ENCODE results near the gene MAMDC2. TPM values are rescaled to one million over a fixed set of nuclear protein-coding genes. Genes with fewer than 3 reads are reported as not detected.

The MAMDC2 gene
- total and polyA plus RNA-seq, 9 donors = 24.6 to 96.6 (median 69.5) TPM

GRCh38 chr9:70040376-70040903, 3.2 kb upstream of the MAMDC2 start:
- no peak for TF ChIP-seq EP300 (IDR thresholded peaks at IDR 0.05)
- no peak for TF ChIP-seq POLR2A (IDR thresholded peaks at IDR 0.05)
- TF ChIP-seq, protein P1, sequence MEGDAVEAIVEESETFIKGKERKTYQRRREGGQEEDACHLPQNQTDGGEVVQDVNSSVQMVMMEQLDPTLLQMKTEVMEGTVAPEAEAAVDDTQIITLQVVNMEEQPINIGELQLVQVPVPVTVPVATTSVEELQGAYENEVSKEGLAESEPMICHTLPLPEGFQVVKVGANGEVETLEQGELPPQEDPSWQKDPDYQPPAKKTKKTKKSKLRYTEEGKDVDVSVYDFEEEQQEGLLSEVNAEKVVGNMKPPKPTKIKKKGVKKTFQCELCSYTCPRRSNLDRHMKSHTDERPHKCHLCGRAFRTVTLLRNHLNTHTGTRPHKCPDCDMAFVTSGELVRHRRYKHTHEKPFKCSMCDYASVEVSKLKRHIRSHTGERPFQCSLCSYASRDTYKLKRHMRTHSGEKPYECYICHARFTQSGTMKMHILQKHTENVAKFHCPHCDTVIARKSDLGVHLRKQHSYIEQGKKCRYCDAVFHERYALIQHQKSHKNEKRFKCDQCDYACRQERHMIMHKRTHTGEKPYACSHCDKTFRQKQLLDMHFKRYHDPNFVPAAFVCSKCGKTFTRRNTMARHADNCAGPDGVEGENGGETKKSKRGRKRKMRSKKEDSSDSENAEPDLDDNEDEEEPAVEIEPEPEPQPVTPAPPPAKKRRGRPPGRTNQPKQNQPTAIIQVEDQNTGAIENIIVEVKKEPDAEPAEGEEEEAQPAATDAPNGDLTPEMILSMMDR (IDR thresholded peaks at IDR 0.05) = no peak
- 63 to 66% (median 65%) methylated on average over 3 of the region's 3 CpGs for WGBS, 3 donors

GRCh38 chr9:70042461-70043215, 1.0 kb upstream of the MAMDC2 start:
- TF ChIP-seq, protein P1 (IDR thresholded peaks at IDR 0.05) = no peak
- no peak for TF ChIP-seq EP300 (IDR thresholded peaks at IDR 0.05)
- no peak for TF ChIP-seq POLR2A (IDR thresholded peaks at IDR 0.05)
- H3K27ac ChIP-seq = peak overlapping the region; percentile 79 to 83
- 85 to 92% (median 91%) methylated on average over 15 of the region's 15 CpGs for WGBS, 3 donors
- no peaks in the 10 kb centered on the region for H3K36me3 ChIP-seq
- H3K4me1 ChIP-seq (ENCODE audit: insufficient read depth) = peaks cover 7% of the 10 kb centered on the region
- DNase-seq = no peak
- H3K27me3 ChIP-seq = no peaks in the 10 kb centered on the region
- no peaks in the 10 kb centered on the region for H3K9me3 ChIP-seq
- intact Hi-C loops (cut with DNase I) = loop anchor here in 3 of 4 donors (5.0 to 10.0 kb wide), 5 partner anchors 45 to 72 kb away; no protein-coding TSS in a partner anchor
- peak overlapping the region; percentile 80 for H3K4me3 ChIP-seq

More at GRCh38 chr9:70040376-70040903, 3.2 kb upstream of the MAMDC2 start:
- H3K4me3 ChIP-seq = no peak overlapping the region
- H3K36me3 ChIP-seq = no peaks in the 10 kb centered on the region
- H3K27ac ChIP-seq = no peak overlapping the region
- no peak for DNase-seq
- intact Hi-C loops (cut with DNase I) = loop anchor here in 3 of 4 donors (5.0 to 10.0 kb wide), 5 partner anchors 43 to 74 kb away; no protein-coding TSS in a partner anchor
- H3K9me3 ChIP-seq = no peaks in the 10 kb centered on the region
- H3K4me1 ChIP-seq (ENCODE audit: insufficient read depth) = peaks cover 2% of the 10 kb centered on the region
- no peaks in the 10 kb centered on the region for H3K27me3 ChIP-seq

DNA sequence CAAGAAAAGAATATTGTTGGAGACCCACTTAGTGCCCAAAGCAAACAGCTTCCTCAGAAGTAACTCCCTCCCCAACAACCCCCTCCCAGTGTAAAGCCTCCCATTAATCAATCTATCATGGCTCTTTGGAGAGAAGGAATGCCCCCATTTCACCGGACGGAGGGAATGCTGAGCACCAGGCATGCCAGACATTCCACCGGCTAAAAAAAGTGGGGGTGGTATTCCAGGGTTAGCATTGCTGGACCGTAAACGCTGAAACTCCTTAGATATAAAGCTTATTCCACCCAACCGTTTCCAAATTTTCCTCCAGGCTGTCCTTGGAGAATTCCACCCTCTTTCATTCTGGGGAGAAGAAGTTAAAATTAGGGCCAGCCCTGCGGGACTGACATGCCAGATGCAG, 363 bp upstream of the MAMDC2 start:
- intact Hi-C loops (cut with DNase I) = loop anchor here in 3 of 4 donors (5.0 to 10.0 kb wide), 5 partner anchors 46 to 72 kb away; no protein-coding TSS in a partner anchor
- H3K27me3 ChIP-seq = no peaks in the 10 kb centered on the region
- TF ChIP-seq EP300 (IDR thresholded peaks at IDR 0.05) (no peak), POLR2A (IDR thresholded peaks at IDR 0.05) (no peak)
- TF ChIP-seq, protein P1 (IDR thresholded peaks at IDR 0.05) = no peak
- WGBS, 3 donors = 1 to 15% (median 5%) methylated on average over 7 of the region's 7 CpGs
- peak overlapping the region; percentile 80 for H3K4me3 ChIP-seq
- DNase-seq = no peak
- H3K36me3 ChIP-seq = no peaks in the 10 kb centered on the region
- peak overlapping the region; percentile 79 to 83 for H3K27ac ChIP-seq
- peaks cover 7% of the 10 kb centered on the region for H3K4me1 ChIP-seq (ENCODE audit: insufficient read depth)
- no peaks in the 10 kb centered on the region for H3K9me3 ChIP-seq

DNA sequence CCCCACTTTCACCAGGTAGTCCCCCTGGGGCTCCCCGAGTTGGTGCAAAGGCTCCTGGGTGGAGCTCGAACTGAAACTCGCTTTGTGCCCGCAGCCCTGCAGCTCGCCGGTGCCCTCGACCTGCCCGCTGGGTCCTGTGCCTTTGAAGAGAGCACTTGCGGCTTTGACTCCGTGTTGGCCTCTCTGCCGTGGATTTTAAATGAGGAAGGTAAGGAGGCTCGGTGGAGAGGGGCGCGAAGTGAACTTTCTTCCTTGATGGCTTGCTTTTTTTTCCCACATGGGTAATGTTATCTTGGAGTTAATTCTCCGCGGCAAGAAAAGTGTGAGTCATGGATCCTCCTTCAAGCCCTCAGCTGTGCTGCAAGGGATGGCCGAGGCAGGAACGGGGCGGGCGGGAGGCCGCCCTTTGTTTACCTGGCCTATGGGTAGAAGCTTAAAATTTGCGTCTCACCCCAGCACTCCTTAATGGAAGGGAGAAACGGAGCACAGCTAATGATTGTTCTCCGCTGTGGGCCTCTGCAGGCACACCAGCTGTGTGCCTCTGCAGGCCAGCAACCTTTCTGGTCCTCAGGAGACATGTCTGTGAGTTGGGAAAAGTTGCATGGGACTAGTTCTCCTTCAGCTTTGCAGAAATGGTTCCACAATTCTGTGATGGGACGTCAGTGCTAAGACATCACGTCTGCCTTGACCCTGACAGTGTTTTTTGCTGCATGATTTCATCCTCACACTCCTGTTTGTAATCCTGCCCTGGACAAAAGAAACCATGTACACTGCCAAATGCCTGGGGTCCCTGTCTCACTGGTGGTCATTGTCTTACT, 1.1 kb downstream of the MAMDC2 start:
- Histone ChIP-seq H3K4me1 (ENCODE audit: insufficient read depth) (peaks cover 17% of the 10 kb centered on the region), H3K27ac (peak overlapping the region; percentile 79 to 83), H3K4me3 (peak overlapping the region; percentile 80), H3K36me3 (no peaks in the 10 kb centered on the region), H3K9me3 (no peaks in the 10 kb centered on the region), H3K27me3 (no peaks in the 10 kb centered on the region)
- no peak for TF ChIP-seq POLR2A (IDR thresholded peaks at IDR 0.05)
- TF ChIP-seq, protein P1 (IDR thresholded peaks at IDR 0.05) = no peak
- TF ChIP-seq EP300 (IDR thresholded peaks at IDR 0.05) = no peak
- intact Hi-C loops (cut with DNase I) = loop anchor here in 3 of 4 donors (5.0 to 10.0 kb wide), 5 partner anchors 47 to 70 kb away; no protein-coding TSS in a partner anchor
- peak; percentile 44 to 71 (median 55) for DNase-seq
- 7 to 10% (median 9%) methylated on average over 26 of the region's 26 CpGs for whole genome bisulfite sequencing, 3 donors

Measured in ovary (tissue), 9 donors.